GM18508 (cell line): Measurements from ENCODE around the gene ACSBG1.

Experiments
- ATAC-seq: cut with Tn5 transposase; IDR thresholded peaks from one replicate; pipeline ENCODE4 v1.9.1; 2021; ENCODE audit warnings: moderate number of reproducible peaks; ENCODE audit not compliant: insufficient read depth, unreplicated experiment

ACSBG1 gene, protein sequence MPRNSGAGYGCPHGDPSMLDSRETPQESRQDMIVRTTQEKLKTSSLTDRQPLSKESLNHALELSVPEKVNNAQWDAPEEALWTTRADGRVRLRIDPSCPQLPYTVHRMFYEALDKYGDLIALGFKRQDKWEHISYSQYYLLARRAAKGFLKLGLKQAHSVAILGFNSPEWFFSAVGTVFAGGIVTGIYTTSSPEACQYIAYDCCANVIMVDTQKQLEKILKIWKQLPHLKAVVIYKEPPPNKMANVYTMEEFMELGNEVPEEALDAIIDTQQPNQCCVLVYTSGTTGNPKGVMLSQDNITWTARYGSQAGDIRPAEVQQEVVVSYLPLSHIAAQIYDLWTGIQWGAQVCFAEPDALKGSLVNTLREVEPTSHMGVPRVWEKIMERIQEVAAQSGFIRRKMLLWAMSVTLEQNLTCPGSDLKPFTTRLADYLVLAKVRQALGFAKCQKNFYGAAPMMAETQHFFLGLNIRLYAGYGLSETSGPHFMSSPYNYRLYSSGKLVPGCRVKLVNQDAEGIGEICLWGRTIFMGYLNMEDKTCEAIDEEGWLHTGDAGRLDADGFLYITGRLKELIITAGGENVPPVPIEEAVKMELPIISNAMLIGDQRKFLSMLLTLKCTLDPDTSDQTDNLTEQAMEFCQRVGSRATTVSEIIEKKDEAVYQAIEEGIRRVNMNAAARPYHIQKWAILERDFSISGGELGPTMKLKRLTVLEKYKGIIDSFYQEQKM

GRCh38 chr15:78234515-78235040 is at the start of gene ACSBG1:
ACSBG1 (minus strand) TSS chr15:78234565; CDS start chr15:78234501, 64 bp downstream.
- no peak for ATAC-seq

DNA sequence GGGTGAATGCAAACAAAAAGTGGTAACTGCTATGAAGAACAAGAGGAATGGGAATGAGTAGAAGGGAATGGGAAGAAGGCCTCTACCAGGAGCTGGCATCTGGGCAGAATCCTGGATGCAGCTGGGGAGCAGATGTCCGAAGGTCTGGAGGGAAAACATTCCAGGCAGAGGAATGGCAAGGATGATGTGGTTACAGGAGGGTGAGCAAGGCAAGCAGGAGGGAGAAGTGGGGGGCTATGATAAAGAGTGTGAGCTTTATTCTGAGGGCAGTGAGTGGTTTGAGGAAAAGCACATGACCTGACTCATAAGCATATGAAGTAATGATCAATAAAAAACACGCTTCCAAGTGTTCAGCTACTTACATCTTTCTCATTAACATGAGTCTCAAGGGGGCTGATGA is 48.0 kb upstream of the ACSBG1 start:
- no peak for ATAC-seq

DNA sequence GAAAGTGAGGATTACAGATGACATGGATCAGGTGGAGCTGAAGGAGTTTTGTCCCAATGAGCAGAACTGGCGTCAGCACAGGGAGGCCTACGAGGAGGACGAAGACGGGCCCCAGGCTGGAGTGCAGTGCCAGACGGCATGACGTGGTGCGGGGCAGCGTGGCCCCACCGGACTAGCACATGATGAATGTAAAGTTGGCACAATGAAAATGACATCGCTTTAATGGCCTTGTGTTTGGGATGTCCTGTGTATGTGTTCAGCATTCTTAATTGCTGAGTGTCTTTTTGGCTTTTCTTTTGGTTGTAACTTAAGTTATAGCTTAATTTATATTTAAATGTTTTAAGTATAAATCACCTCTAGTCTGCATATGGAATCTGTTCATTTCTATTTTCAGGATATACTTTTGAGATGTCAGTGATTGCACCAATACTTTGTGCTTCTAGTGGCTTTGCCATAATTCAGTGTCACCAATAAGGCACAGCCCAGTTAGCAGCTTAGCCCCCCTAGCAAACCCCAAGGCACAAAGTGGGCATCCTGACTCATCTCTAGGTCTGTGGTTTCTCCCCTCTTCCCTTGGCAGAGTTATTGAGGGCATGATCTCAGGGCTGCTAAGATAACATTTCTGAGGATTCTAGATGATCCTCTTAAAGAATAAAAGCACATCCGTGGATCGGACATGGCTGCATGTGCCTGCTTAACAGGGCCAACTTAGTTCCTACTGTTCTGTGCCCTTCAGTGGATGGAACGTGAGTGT is 46.1 kb upstream of the ACSBG1 start:
- ATAC-seq: no peak

DNA sequence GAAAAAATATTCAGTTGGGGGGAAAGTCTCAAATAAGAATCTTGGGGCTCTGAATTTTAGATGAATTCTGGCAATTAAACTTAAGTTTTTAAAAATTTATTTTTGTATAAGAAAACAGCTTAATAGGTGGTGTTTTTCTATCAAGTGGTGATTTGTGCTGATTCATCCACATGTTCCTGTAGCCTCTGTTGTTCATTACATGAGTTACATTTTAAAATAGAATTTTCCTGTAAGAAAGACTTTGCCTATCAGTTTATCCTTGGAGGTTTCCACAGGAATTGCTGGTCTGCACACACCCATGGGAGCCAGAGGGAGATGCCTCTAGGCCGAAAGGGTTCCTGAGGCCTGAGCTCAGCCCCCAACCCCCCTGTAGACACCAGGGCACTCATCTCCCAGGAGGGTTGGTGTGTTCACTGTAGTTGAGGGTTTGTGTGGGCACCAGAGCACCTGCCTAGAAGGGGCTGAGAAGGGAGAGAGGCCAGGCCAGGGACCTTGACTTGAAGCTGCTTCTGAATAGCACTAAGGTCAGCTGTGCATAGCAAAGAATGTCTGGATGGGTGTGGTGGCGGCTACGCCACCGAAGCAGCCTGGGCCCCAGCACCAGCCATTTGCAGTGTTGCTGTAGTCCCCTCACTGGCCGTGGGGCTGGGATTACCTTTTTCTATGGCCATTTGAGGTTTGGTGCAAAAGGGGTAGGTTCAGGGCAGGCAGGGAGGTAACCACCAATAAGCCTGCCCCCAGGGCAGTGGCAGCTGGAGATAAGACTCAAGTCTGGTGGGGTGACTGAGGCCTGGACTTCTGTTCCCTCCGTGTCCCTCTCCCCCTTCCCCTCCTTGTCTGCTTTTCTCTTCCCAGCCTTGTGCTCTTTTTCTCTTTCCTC is 41.9 kb upstream of the ACSBG1 start:
- ATAC-seq: no peak

DNA sequence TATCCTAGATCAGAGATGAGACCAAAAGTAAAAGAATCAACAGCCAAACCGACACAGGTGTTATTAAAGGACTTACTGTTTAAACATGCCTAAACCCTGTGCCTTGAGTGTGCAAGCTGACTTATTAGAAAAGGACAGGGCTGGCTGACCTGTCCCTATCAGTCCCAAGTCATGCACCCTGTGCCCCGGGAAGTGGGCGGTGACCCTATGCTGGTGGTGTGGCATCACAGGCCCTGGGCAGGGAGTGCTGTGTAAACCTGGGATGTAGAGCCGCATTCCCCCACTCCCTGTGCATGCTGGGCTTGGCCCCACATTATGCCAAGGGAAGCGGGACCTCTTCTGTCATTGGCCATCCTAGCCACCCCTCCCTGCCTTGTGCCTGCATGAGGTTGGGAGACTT is 40.6 kb upstream of the ACSBG1 start:
- no peak for ATAC-seq

DNA sequence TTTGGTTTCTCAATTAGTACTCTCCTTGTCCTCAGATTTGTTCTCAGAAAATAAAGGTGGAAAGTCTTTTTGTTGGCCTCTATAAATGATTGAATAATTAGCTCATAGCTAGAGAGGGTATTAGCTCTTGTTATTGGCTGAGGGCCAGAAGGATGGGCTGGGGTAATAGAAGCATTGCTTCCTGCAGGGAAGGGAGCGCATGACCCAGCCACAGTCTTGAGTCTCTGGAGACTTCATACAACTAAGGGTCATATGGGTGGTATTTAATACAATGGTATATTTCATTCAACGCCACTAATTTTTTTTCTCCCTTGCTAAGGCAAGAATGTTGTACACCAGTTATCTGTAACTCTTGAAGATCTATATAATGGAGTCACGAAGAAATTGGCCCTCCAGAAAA is 38.4 kb upstream of the ACSBG1 start:
- no peak for ATAC-seq

- ATAC-seq: no peak
Measured at GRCh38 chr15:78272316-78272715, 38.0 kb upstream of the ACSBG1 start.

DNA sequence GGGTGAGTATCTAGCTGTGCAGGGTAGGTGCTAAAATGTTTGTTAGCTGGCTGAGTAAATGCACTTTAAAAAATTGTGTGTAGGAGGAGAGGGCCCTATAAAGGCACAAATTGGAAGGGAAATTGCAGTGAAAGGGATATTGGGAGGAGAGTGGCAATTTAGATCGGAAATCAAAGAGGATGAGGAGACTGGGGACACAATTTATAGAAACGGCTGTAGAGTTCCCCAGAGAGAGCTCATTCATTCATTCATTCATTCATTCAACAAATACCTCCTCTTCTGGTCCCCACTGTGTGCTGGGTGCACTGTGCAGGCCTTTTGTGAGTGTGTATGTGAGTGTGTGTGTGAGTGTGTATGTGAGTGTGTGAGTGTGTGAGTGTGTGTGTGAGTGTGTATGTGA is 32.4 kb upstream of the ACSBG1 start:
- no peak for ATAC-seq

GRCh38 chr15:78266229-78266628 is 31.9 kb upstream of the ACSBG1 start:
- ATAC-seq: no peak

- no peak for ATAC-seq
Measured at GRCh38 chr15:78265752-78266224, 31.4 kb upstream of the ACSBG1 start.

DNA sequence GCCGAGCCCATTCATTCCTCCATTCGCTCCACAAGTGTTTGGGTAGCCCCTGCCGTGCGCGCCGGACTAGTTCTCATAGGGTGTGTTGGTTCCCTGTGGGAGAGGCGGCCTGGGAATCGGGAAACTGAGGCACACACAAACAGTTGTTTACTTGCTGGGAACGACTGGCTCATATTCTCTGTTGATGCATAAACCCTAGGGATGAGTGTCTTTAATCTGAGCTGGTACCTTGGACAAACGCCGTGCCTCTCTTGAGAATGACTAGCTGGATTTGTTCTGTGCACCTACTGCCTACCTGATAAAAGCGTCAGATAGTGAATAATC is 30.7 kb upstream of the ACSBG1 start:
- no peak for ATAC-seq

DNA sequence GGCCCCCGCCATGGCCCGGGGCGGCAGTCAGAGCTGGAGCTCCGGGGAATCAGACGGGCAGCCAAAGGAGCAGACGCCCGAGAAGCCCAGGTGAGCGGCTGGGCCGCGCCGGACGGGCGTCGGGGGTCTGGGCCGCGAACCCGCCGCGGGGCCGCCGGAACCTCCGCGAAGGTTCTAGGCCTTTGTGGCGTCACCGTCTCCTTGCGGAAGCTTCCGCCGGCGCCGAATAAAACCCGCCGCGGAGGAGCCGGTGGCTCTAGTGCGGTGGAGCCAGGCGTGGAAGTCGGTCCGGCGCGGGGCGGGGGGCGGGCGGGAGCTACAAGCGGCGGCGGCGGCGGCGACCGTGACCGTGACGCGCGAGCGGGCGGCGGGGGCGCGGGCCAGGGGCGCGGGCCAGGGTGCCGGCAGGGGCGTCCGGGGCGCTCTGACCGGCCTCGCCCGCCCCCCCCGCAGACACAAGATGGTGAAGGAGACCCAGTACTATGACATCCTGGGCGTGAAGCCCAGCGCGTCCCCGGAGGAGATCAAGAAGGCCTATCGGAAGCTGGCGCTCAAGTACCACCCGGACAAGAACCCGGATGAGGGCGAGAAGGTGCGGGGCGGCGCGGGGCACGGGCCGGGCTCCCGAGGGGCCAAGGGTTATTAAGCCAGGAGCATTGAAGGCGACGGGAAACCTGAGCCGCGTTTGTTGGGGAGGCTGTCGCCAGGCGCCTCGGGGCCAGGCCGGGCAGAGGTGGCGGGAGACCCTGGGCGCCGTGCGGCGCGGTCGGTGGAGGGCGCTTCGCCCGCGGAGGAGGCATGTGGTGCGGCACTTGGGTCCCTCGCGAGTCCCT is 30.2 kb upstream of the ACSBG1 start, which contains the start of gene DNAJA4:
DNAJA4 (plus strand) TSS at position 259 of the 833 bp plus-strand sequence; CDS start at position 461, 202 bp downstream.
- no peak for ATAC-seq

DNA sequence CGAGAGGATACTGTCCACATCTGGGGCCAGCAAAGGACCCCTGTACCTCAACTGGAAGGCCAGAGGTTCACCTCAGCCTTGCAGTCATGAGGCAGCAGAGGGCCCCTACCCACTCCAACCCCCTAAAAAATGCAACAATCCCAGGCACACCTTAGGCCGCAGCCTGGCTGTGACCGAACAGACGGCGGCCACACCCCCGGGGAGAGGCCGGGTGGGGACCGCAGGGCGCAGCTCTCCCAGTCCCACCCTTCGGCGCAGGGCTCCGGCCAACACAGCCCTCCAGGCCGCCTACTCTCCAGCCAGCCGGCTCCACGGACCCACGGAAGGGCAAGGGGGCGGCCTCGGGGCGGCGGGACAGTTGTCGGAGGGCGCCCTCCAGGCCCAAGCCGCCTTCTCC is 29.5 kb upstream of the ACSBG1 start:
- no peak for ATAC-seq

- ATAC-seq: no peak
Measured at GRCh38 chr15:78263351-78263781, 29.0 kb upstream of the ACSBG1 start.

DNA sequence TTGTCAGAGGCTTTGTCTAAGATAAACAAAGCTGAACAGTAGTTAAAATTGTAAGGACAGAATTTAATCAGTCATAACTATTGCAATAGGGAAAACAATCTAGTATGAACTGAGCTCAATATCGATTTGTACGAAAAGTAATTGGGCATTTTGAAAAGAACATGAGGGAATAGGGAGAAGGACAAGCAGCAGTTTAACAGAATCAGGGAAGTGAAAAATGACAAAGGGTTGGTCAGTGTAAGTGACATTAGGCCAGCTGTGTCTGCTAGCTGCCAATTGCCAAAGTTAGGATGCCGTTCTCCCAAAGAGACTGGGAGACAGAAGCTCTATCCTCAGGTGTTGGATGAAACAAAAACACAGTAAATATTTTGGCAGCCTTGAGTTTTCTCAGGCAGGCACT is 26.7 kb upstream of the ACSBG1 start:
- no peak for ATAC-seq

GRCh38 chr15:78260489-78260888 is 26.1 kb upstream of the ACSBG1 start:
- ATAC-seq: no peak

- ATAC-seq: no peak
Measured at GRCh38 chr15:78259232-78259631, 24.9 kb upstream of the ACSBG1 start.

DNA sequence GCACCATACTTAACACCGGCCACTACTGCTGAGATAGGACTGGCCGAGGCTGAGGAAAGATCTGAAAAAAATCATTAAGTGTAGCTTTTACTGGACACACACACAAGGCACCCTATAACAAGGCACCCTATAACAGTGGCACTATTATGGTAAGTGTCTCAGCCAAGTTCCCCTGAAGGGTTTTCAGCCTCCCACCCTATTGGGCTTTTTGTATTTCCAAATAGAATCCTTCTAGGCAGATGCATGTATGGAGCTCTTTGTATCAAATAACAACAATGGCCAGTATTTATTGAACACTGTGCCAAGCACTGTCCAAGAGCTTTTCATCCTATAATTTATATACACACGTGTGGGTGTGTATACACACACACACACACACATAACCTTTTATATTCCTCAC is 23.3 kb upstream of the ACSBG1 start:
- ATAC-seq: no peak

GRCh38 chr15:78256044-78256437 is 21.7 kb upstream of the ACSBG1 start:
- ATAC-seq: no peak
